Activated CD4-positive, alpha-beta T cell treated with anti-CD3 and anti-CD28 coated beads, Interleukin-10, Interleukin-2, amounts not matched to agents 100 ng/mL and 50 ng/mL, durations not matched to agents 16 hours and 8 hours (primary cell): ENCODE data around the gene DSCAM.

Experiments
- DNase-seq: peaks from one replicate; pipeline ENCODE4 v3.0.0-alpha.2; 2020

The DSCAM gene

GRCh38 chr21:40765811-40766210 is 81.1 kb downstream of the DSCAM start:
- DNase-seq, result no peak

- no peak for DNase-seq
Measured at GRCh38 chr21:40760821-40761220, 86.1 kb downstream of the DSCAM start.

GRCh38 chr21:40759061-40759460 is 87.9 kb downstream of the DSCAM start:
- no peak for DNase-seq

- no peak for DNase-seq
Measured at GRCh38 chr21:40757366-40757765, 89.6 kb downstream of the DSCAM start.

- no peak for DNase-seq
Measured at GRCh38 chr21:40754466-40754865, 92.5 kb downstream of the DSCAM start.

- no peak for DNase-seq
Measured at GRCh38 chr21:40753756-40754155, 93.2 kb downstream of the DSCAM start.

GRCh38 chr21:40752125-40752524 is 94.8 kb downstream of the DSCAM start:
- DNase-seq, result no peak

GRCh38 chr21:40751221-40751620 is 95.7 kb downstream of the DSCAM start:
- no peak for DNase-seq

GRCh38 chr21:40736145-40736544 is 110.8 kb downstream of the DSCAM start:
- no peak for DNase-seq

- no peak for DNase-seq
Measured at GRCh38 chr21:40733024-40733397, 113.9 kb downstream of the DSCAM start.

GRCh38 chr21:40732253-40733023 is 114.5 kb downstream of the DSCAM start:
- DNase-seq, result no peak

GRCh38 chr21:40731206-40731605 is 115.8 kb downstream of the DSCAM start:
- DNase-seq, result no peak

GRCh38 chr21:40730426-40730800 is 116.5 kb downstream of the DSCAM start:
- DNase-seq, result no peak

- no peak for DNase-seq
Measured at GRCh38 chr21:40729761-40730425, 117.1 kb downstream of the DSCAM start.

GRCh38 chr21:40723966-40724365 is 123.0 kb downstream of the DSCAM start:
- DNase-seq, result no peak

- DNase-seq, result no peak
Measured at GRCh38 chr21:40723317-40723716, 123.6 kb downstream of the DSCAM start.

- DNase-seq, result no peak
Measured at GRCh38 chr21:40719615-40720014, 127.3 kb downstream of the DSCAM start.

- no peak for DNase-seq
Measured at GRCh38 chr21:40717028-40717427, 129.9 kb downstream of the DSCAM start.

- DNase-seq, result no peak
Measured at GRCh38 chr21:40714536-40714935, 132.4 kb downstream of the DSCAM start.

GRCh38 chr21:40707656-40708244 is 139.2 kb downstream of the DSCAM start:
- no peak for DNase-seq

- no peak for DNase-seq
Measured at GRCh38 chr21:40706806-40707655, 139.9 kb downstream of the DSCAM start.

- DNase-seq, result no peak
Measured at GRCh38 chr21:40706176-40706575, 140.8 kb downstream of the DSCAM start.

- no peak for DNase-seq
Measured at GRCh38 chr21:40704141-40704540, 142.8 kb downstream of the DSCAM start.
